Astrocyte of the spinal cord (primary cell): ENCODE data around the gene PI4K2A.

Experiments
- DNase-seq: peaks from one replicate; pipeline ENCODE4 v3.0.0; 2011; ENCODE audit warnings: low read depth, low spot score
- H3K4me3 ChIP-seq: 2 replicates; pipeline ENCODE4 v1.5.1; 2011; ENCODE audit warnings: low read depth, mild to moderate bottlenecking, low read length, moderate library complexity
- CTCF ChIP-seq: IDR thresholded peaks from 2 replicates; pipeline ENCODE4 v1.5.1; 2012; ENCODE audit warnings: low read depth, mild to moderate bottlenecking, low read length, inconsistent platforms
- in situ Hi-C: cut with HindIII; loops from 2 replicates; pipeline ENCODE4 v1.10.0; 2017; ENCODE audit warnings: low sequenced_read_pairs

The PI4K2A gene

GRCh38 chr10:97650726-97651125 is 10.3 kb downstream of the PI4K2A start:
- DNase-seq: no peak
- H3K4me3 ChIP-seq: no peak overlapping the region
- no peak for TF ChIP-seq CTCF
- in situ Hi-C loops: no loop called here

- no peak overlapping the region for H3K4me3 ChIP-seq
- TF ChIP-seq CTCF: no peak
- in situ Hi-C loops: no loop called here
- DNase-seq: no peak
Observed at GRCh38 chr10:97651773-97652172, 11.3 kb downstream of the PI4K2A start.

GRCh38 chr10:97656777-97657176 is 16.3 kb downstream of the PI4K2A start:
- in situ Hi-C loops: no loop called here
- no peak overlapping the region for H3K4me3 ChIP-seq
- TF ChIP-seq CTCF: no peak
- DNase-seq: no peak

- H3K4me3 ChIP-seq: no peak overlapping the region
- TF ChIP-seq CTCF: no peak
- in situ Hi-C loops: no loop called here
- DNase-seq: peak; percentile 69
Observed at GRCh38 chr10:97659589-97659988, 19.1 kb downstream of the PI4K2A start.

- TF ChIP-seq CTCF: no peak
- in situ Hi-C loops: no loop called here
- H3K4me3 ChIP-seq: no peak overlapping the region
- DNase-seq: no peak
Observed at GRCh38 chr10:97664282-97664850, 23.9 kb downstream of the PI4K2A start.

GRCh38 chr10:97666992-97667391 is 26.5 kb downstream of the PI4K2A start:
- in situ Hi-C loops: no loop called here

More at GRCh38 chr10:97666992-97667391, 26.5 kb downstream of the PI4K2A start:
- no peak for TF ChIP-seq CTCF
- no peak for DNase-seq
- no peak overlapping the region for H3K4me3 ChIP-seq
